GM12874 (cell line): ENCODE data around the gene MEIOB.

Experiments used
- CTCF ChIP-seq: IDR thresholded peaks from 2 replicates; pipeline ENCODE4 v1.5.1; 2011; ENCODE audit warnings: low read depth, mild to moderate bottlenecking, control low read depth, low read length, moderate library complexity; ENCODE audit not compliant: insufficient read depth

MEIOB gene

GRCh38 chr16:1863681-1864460, 8.1 kb downstream of the MEIOB start:
- no peak for TF ChIP-seq CTCF

DNA sequence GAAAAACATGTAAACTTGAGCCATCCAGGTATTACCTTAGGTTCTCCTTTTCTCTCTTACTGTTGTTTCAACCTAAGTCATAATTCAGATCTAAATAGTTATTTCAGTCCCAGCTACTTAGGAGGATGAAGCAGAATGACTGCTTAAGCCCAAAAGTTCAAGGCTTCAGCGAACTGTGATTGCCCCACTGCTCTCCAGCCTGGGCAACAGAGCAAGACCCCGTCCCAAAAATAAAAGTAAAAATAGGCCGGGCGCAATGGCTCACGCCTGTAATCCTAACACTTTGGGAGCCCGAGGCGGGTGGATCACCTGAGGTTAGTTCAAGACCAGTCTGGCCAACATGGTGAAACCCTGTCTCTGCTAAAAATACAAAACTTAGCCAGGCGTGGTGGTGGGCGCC, 9.6 kb downstream of the MEIOB start:
- no peak for TF ChIP-seq CTCF

- no peak for TF ChIP-seq CTCF
These were observed 10.2 kb downstream of the MEIOB start for GRCh38 chr16:1861730-1862129.

- TF ChIP-seq CTCF = no peak
These were observed 12.3 kb downstream of the MEIOB start for GRCh38 chr16:1859650-1860049.

DNA sequence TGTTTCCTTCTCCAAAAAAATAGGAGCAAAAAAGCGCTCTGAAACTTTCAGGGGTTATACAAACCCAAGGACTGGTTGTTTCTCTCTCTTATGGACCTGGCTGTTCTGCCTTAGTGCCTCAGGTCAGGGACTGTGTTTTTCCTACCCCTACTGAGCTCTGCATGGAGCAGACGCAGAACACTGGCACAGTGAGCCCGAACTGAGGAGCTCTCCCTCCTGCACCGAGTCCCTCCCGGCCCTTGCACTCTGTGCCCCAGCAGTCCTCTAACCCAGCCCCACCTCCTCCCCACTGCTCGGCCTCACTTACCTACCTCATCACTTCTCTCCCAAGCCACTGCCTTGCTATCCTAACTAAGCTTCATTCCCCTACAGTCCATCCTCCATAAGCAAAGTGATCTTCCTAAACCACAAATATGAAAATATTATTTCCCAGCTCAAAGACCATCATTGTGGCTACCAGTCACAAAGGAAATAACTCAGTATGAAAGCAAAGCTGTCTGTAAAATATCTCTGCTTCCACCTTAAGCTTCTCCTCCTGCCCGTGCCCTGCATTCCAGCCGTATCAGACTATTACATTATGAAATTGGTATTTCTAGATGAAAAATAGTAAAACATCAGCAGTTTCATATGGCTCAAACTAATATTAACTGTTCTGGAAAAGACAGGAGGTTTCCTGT, 13.6 kb downstream of the MEIOB start:
- no peak for TF ChIP-seq CTCF

DNA sequence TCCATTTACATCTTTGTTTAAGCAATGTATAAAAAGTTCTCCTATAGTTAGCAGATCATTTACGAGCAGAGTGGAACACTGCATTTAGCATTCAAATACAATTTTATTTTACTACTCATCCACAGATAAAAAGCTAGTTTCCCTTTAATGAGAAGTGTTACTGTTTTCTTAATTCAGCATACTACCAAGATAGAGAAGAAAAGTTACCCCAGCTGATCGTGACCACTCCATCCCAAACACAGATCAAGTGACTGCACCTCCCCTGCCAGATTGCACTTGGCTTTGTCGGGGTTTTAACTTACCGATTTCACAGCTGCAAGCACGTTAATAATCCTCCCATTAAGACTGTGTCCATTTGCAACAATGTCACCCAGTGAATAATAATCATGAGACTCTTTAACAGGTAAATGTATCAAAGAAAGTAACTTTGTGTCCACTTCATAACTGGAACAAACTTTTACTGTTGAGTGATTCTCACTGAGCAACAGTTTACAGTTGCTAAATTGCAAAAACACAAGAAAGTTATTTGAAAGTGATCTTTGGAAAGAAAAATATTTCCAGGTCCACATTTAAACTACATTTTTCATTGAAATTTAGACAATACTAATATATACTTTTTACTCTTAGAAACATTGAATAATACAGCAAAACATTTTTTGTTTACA, 14.4 kb downstream of the MEIOB start:
- TF ChIP-seq CTCF = no peak

- TF ChIP-seq CTCF = no peak
These were observed 20.2 kb downstream of the MEIOB start for GRCh38 chr16:1851793-1852192.
